Epidermal melanocyte (primary cell): ENCODE measurements around the gene HSBP1.

Experiments used
- DNase-seq: peaks from one replicate; pipeline ENCODE4 v3.0.0; 2011; ENCODE audit warnings: low spot score; ENCODE audit not compliant: insufficient read length

The HSBP1 gene

DNA sequence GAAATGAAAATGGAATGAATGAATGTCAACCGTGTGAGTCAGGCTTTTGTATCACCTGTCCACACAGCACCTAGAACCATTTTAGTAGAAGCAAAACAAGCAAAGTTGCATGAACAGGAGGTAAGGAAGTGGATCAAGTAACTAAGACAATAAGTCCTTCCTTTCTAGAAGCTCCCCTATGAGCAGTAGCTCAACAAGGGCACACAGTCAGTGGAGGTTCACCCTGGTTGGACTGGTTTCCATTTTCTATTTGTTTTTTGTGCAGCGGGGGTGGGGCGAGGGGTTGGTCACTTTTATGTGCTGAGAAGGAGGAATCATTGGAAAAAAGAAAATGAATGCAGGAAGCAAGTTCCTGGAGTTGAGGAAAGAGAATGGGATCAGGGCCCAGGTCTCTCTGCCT lies 4.0 kb upstream of the HSBP1 start:
- no peak for DNase-seq

DNA sequence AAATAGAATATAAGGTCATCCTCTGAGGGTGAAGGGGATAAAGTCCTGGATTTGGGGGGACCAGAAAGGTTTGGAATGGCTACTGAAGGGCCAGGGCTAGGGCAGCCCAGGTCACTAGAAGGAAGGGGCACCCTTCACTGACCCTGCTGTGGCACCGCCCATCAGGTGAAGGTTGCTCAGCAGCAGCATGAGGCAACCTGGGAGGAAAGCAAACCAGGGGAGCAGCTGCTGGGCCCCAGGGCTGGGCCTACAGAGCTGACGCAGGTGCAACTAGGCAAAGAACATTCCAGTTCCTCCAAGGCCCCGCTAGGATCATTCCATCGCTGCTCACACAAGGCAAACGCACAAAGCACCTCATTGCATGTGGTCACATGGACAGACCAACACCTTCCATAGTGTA lies 3.4 kb upstream of the HSBP1 start:
- no peak for DNase-seq

DNA sequence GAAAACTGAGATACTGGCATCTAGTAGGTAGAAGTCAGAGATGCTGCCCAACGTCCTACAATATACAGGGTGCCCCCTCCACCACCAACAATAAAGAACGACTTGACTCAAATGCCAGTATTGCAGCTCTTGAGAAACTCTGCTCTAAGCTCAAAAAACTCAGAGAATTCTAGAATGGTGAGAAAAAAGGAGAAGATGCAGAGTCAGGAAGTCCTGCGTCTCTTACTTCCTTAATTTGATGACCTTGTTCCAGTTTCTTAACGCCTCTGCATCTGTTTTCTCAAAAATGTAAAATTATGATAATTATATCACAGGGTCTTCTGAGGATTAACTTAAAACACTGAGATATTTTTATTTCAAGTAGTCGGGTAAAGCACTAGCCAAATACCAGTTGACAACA lies 1.7 kb upstream of the HSBP1 start:
- DNase-seq: no peak

DNA sequence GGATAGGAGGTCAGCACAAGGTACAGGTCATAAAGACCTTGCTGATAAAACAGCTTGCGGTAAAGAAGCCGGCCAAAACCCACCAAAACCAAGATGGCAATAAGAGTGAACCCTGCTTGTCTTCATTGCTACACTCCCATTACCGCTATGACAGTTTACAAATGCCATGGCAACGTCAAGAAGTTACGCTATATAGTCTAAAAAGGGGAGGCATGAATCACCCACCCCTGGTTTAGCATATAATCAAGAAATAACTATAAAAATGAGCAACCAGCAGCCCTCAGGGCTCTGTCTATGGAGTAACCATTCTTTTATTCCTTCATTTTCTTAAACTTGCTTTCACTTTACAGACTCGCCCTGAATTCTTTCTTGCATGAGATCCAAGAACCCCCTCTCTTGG lies 1.0 kb upstream of the HSBP1 start:
- no peak for DNase-seq

DNA sequence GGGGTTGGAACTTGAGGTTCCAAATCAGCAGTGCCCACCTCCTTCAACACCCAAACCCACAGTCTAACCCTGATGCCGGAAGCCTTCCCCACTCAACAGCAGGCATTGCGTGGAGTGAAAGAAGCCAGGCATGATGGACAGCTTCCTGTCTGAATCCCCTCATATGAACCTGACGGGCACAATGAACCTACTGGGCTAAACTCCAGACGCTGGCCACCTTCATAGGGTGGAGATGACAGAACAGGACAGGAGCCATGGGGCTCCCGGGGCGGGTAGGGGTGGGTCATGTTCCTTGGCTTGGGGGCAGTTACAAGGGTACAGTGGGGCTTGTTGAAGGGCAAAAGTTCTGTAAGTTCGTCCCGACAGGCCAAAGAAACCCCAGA lies 460 bp upstream of the HSBP1 start:
- DNase-seq: no peak

DNA sequence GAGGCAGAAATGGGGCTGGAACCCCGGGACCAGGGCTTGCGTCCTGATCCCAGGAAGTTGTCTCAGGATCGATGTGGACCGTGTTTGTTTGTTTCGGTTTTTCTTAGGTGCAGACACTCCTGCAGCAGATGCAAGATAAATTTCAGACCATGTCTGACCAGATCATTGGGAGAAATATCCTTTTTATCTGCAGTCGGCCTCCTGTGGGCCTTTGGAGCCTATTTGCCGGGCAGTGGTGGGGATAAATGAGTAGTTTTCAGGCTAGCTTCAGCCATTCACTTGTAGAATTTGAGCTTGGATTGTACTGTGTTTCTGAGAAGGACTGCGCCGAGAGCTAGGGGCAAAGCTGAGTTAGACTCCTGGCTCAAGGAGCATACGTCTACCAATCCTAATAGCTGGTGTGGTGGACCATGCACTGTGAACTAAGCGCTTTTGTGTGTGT lies 816 bp downstream of the HSBP1 start:
- DNase-seq: no peak

DNA sequence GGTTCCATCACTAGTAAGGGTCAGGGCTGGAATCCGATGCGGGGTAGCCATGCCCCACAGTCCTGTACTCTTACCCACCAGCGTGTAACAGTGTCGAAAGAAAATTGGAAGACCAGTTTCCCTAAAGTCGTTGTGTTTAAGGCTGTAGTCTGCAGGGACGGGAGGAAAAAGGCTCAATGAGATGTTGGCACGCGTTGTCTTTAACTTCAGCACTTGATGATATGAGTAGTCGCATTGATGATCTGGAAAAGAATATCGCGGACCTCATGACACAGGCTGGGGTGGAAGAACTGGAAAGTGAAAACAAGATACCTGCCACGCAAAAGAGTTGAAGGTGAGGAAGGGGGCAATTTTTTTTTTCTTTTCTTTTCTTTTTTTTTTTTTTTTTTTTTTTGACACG lies 1.3 kb downstream of the HSBP1 start:
- DNase-seq: no peak

DNA sequence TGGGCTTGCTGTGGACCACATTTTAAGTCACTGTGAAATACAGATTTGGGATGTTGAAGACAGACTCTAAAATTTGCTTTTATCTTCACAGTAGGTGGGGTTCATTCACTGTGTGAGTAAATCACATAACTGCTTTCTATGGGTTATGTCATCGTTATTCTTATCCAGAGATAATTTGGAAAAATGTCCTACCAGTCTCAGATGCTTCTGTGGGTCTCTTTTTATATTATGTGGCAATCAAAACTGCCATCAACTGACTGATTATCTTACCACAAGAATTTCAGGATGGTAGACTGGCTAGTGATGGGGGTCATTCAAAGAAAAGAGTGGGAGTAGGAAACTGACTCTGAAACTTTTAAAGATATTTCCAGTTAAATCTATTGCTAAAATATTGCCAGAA lies 3.1 kb downstream of the HSBP1 start:
- no peak for DNase-seq

DNA sequence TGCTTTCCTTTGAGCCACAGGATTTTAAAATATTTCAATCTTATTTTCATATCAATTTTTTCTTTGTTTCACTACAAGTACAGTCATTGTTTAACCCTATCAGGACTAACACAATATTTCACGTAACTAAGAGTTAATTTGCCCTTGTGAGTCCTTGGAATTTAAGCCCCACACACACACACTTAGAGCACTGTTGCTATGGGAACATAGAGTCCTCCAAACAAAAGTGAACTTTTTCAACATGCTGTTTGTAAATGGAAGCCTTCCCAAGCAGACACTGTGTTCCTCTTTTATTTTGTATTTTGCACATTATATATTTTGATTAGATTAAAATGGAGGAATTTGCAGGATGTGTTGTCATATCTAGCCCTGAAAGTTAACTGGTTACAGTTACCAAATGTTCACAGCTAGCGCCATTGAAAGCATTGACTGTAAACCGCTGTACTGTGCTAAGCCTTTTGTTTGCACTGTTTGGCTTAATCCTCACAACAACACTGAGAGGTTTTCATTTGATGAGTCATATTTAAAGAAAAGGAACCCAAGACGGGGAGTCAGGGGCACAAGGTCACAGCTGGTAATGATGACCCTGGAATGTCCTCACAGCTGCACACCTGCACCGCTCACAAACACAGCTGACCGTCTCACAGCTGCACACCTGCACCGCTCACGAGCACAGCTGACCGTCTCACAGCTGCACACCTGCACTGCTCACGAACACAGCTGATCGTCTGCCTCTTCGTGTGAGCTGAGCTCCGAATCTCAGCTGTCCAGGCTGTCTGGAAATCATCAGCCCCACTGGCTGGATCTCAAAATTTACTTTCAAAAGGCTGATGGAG lies 6.3 kb downstream of the HSBP1 start:
- no peak for DNase-seq

DNA sequence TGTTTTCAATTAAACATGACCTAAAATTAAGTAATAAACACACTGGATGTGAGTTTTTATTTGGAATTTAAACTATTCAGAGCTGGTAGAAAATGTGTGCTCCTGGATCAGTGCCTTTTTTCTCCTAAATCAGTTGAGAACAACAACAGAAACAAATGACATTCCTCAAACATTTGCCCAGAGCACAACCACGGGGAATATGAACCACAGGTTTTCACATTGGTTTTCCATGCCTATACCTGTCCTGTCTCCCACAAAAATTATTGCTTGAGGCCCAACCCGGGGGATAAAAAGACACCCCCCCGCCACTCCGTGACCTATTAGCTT lies 6.8 kb downstream of the HSBP1 start:
- peak; percentile 34 for DNase-seq

DNA sequence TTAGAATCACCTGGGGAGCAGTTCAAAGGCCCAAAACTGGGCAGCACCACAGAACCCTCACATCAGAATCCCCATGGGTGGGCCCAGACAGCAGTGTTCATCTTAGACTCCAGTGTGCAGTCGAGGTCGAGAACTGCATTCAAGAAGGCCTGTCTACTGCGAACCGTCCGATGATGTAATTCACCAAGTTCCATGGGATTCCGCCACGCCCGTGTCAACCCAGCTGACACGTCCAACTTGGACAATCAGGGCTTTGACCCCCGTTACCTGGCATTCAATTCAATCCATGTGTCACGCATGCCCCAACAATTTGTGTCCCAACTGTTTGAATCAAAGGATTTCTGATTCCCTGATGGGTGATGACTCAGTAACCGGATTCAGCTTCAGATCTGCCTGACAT lies 9.2 kb downstream of the HSBP1 start:
- no peak for DNase-seq

DNA sequence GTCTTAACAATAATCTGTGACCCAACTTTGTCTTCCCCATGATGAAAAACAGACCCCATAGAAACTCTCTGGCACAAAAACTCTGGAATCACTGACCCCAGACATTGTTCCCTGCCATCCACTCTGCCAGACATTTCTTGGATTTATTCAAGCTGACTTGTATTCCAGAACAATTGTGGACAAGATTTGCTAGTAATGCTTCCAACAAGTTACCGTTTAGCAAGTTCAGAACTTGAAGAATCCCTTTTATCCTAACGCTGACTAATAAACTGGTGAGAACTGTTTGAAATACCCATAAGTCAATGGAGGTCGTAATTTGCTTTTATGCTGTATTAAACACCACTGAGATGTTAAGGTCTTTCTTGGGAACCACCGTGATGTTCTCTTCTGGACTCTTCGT lies 10.5 kb downstream of the HSBP1 start:
- no peak for DNase-seq

DNA sequence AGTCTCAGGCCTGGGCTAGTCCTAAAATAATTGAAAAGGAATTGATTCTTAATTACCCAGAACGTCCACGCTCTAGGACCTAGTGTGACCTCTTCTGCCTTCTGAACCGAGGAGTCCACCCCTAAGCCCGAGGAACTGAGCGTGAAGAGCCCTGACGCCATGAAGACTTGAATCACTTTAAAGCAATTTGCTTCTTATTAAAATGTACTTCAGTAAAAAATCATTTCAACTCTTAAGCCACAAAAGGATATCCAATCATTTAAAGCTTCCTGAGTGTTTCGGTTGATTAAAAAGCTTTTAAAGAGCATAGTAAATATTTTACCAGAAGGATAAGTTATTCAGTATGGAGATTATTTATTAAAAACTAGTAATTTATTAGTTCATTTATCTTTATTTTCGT lies 11.6 kb downstream of the HSBP1 start:
- DNase-seq: no peak

DNA sequence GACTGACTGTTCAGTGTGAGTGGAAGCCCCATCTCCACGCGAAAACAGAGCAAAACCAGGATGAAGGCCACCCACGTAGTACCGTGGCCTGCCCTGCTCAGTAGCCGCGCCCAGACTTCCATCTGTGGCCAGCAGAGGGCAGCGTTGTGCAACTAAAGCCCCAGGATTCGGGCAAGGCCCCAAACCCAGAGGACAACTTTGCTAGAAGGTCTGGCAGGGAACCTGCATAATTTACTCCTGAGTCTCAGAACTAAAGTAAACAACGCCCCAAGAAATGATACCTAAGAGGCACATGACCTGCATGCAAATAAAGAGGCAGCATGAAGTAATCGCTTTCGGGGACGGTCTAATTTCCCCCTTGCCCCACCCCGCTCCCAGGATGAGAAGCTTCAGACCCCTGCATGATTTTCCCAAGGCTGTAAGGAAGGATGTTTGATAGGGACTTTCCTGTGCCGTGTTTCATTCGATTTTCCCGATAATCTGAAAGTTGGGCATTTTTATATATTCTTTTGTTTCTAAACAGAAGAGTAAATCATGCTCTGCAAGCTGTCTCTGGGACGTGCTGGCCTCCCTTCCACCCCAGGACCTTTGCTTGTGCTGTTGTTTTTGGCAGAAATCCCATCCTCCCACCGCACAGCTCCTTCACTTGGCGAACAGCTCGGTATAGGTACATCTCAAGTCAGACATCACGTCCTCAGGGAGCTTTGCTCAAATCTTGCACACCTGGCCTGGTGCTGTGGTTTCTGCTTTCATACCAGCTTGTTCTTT lies 18.6 kb downstream of the HSBP1 start:
- peak; percentile 89 for DNase-seq

DNA sequence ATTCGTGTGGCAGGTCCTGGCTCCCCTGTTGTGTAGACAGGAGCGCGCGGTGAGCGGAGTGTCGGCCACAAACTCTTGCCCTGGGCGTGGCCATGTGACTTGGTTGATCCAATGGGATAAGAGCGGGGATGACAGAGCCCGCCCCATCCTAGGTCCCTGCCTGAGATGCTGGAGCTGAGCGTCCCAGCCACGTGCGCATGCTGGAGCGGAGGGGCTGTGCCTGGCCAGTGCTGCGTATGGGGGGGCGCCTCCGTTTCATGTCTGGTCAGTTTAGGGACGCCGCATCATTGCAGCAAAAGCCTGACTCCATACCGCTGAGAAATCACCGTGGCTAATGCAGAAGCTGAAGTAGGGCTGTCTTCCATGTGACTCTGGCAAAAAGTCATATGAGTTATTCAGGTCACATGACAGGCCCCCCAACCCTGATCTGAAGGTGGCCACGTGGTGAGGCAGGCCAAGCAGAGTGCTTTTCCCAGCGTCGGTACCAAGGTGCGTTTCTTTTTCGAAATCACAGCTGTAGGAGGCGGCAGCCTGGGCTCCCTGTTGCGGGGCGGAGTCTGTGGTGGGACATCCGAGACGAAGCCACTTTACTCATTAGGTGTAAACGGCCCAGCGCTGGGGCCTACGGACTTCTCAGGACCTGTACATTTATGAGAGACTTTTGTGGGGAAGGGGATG lies 22.5 kb downstream of the HSBP1 start:
- no peak for DNase-seq

DNA sequence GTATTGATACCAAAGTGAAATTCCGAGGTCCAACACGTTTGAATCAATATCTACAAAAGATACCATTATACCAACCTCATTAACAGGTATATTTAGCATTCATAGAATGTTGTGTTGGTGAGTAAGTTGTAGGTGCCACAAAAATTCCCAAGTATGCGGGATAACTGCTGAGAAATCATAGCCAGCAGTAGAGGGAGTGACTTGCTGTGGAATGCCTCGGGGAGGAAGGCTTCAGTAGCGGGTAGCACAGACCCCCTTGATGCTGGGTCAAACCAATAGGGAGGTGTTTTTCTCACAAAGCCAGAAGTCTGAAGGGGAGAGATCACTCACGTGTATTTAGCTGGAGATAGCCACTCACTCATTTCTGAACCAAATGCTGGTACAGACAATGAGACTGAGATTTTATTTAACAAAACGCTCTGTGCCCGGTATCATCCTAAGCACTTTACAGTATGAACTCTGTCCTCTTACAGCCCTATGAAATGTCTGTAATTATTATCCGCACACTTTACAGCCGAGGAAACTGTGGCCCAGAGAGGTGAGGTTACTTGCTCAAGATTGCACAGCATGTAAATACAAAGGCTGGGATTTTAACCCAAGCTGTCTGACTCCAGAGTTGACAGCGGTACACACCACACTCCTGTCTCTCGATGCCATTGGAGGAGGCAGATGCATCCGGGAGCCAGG lies 23.1 kb downstream of the HSBP1 start:
- no peak for DNase-seq

DNA sequence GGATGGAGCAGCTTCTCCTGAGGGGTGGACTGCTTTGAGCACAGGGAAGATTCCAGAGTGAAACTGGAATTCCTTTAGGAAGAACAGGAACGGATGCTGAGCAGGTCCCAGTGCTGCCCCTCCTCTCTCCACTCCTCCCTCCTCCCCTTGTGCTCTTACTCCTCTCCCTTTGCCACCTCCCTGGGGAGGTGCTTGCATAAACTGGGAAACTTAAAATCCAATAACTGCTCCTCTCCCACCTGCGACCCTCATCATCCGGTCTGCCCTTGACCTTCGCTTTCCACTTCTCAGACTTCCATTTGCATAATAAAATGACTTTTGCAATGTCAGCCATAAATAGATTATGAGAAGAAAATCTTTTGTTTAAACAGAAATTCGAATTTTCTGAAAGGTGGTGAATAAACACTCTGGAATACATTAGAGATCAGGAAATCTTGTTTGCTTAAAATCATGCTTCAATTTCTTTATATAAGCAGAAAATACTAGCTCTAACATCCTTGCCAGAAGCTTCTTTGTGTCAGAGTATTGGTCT lies 23.7 kb downstream of the HSBP1 start:
- DNase-seq: no peak

DNA sequence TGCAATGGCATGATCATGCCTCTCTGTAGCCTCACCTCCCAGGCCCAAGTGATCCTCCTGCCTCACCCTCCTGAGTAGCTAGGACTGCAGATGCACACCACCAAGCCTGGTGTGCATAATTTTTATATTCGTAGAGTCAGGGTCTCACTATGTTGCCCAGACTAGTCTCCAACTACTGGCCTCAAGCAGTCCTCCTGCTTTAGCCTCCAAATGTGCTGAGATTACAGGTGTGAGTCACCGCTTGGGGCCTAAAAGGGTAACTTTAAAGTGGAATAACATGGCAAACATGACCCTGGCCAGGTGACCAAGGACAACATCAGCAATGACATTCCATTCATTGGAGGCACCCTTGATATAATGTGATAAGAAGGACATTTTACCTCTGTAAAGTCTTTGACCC lies 26.1 kb downstream of the HSBP1 start:
- no peak for DNase-seq

DNA sequence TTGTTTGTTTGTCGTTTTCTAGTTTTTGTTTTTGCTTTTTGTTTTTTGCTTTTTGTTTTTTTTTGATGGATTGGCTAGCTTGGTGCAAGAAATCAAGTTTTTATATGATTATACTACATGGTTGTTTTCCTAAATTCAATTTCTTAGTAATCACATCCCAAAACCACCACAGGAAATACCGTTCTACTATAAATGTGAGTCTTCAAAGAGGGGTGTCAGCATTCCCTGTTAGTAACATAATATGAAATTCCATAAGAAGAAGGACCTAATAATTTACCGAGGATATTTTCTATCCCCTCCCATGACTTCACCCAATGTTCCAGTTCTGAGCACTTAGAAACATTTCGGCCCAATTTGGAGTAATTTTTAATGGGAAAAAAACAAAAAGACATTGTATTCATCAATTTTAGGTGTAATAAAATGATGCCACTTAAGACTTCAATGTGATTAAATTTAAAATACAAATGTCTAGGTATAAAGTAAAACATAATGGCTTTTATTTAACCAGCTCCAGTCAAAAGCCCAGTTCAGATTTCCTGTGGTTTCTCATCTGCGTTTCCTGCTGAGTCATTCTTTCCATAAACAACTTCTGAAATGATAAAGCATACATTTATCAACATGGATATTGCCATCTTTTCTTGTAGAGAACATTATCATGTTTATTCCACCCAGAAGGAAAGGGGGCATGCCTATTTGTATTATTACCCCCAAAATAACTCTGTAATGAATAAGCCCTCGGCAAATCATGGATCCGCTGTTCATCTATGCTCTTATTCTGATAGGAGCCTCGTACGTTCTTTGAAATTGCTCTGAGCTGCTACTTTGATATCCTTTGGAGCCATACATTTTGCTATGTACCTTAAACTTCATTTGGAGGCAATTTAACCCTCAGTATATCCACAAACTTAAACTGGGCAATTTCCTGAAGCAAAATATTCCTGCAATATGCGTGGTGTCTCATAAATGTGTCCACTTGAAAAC lies 28.1 kb downstream of the HSBP1 start:
- peak; percentile 68 for DNase-seq

DNA sequence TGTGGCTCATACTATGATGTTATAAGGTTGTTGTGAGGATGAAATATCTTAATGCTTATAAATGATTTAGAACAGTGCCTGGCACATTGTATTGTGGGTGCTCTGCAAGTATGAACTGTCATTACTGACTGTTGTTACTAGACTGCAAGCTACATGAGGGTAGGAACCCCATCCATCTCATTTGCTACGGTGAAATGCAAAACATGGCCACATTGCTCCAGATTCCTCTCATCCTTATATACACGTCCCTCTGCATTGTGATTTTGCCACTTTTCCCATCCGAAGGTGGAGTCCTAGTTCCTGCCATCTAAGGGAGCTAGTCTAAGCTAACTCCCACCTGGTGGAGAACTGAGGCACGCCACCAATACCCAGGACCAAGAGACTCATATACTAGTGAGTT lies 29.8 kb downstream of the HSBP1 start:
- DNase-seq: no peak
